CD14-positive monocyte (primary cell): ENCODE results near the gene SLFN11. TPM values are rescaled to one million over a fixed set of nuclear protein-coding genes. Genes with fewer than 3 reads are reported as not detected.

ENCODE experiments used
- DNase-seq, 3 donors: peaks; one replicate each; pipeline ENCODE4 v3.0.0-alpha.2; 2011 to 2022
- H2AFZ ChIP-seq: 2 replicates; pipeline ENCODE4 v1.6.0; 2012; ENCODE audit warnings: mild to moderate bottlenecking, low read depth, low read length, inconsistent platforms; ENCODE audit not compliant: insufficient read depth, poor library complexity, severe bottlenecking
- H3K27ac ChIP-seq, 2 donors: 1 replicate in 1 of 2; 2 replicates in 1 of 2; pipeline ENCODE4 v1.5.1; 2012 to 2013; ENCODE audit warnings: low read length in 2 of 2, control low read depth in 1 of 2, inconsistent platforms in 1 of 2, low read depth in 1 of 2, mild to moderate bottlenecking in 1 of 2
- H3K27me3 ChIP-seq, 2 donors: one replicate each; pipeline versions ENCODE4 v1.6.0 to v1.6.1; 2011 to 2013; ENCODE audit warnings: low read length in 2 of 2; ENCODE audit not compliant: control insufficient read depth in 2 of 2, insufficient read depth in 2 of 2
- H3K36me3 ChIP-seq, 2 donors: replicated peaks in 1 of 2; 1 replicate in 1 of 2; 2 replicates in 1 of 2; pipeline versions ENCODE4 v1.5.1 to v1.6.1; 2012 to 2013; ENCODE audit warnings: low read length in 2 of 2, control low read depth in 1 of 2, inconsistent platforms in 1 of 2, mild to moderate bottlenecking in 1 of 2; ENCODE audit not compliant: insufficient read depth in 2 of 2, control insufficient read depth in 1 of 2
- H3K4me1 ChIP-seq, 2 donors: 1 replicate in 1 of 2; 2 replicates in 1 of 2; pipeline versions ENCODE4 v1.5.1 to v1.6.1; 2012 to 2013; ENCODE audit warnings: low read length in 2 of 2, control low read depth in 1 of 2, inconsistent platforms in 1 of 2, mild to moderate bottlenecking in 1 of 2, moderate library complexity in 1 of 2; ENCODE audit not compliant: insufficient read depth in 2 of 2, control insufficient read depth in 1 of 2
- H3K4me2 ChIP-seq: replicated peaks from 2 replicates; pipeline ENCODE3; 2012; ENCODE audit warnings: low read length, moderate library complexity, mild to moderate bottlenecking; ENCODE audit not compliant: poor library complexity, severe bottlenecking; ENCODE audit errors: extremely low read depth
- H3K4me3 ChIP-seq, 3 experiments: fragments of 200-600 bp in 1 of 3; sonication (generic) in 1 of 3; replicated peaks in 1 of 3; 1 replicate in 2 of 3; 2 replicates in 1 of 3; pipeline ENCODE4 v1.5.1; 2011 to 2013; ENCODE audit warnings: low read length in 3 of 3, mild to moderate bottlenecking in 3 of 3, control low read depth in 2 of 3, low read depth in 2 of 3, inconsistent platforms in 1 of 3, moderate library complexity in 1 of 3
- H3K79me2 ChIP-seq: 2 replicates; pipeline ENCODE4 v1.6.0; 2012; ENCODE audit warnings: mild to moderate bottlenecking, control low read depth, inconsistent platforms, low read length, moderate library complexity; ENCODE audit not compliant: insufficient read depth
- H3K9ac ChIP-seq: 2 replicates; pipeline ENCODE4 v1.6.0; 2017; ENCODE audit warnings: low read length, mild to moderate bottlenecking; ENCODE audit not compliant: insufficient read depth, poor library complexity, severe bottlenecking
- H3K9me3 ChIP-seq, 2 donors: replicated peaks in 1 of 2; 1 replicate in 1 of 2; 2 replicates in 1 of 2; pipeline versions ENCODE4 v1.5.1 to v1.6.1; 2012 to 2013; ENCODE audit warnings: low read length in 2 of 2, control low read depth in 1 of 2; ENCODE audit not compliant: control insufficient read depth in 1 of 2, insufficient read depth in 1 of 2
- H4K20me1 ChIP-seq: 2 replicates; pipeline ENCODE4 v1.6.0; 2012; ENCODE audit warnings: mild to moderate bottlenecking, low read length, control low read depth, moderate library complexity; ENCODE audit not compliant: insufficient read depth
- H3K27ac Mint-ChIP-seq, 7 donors: one replicate each; pipeline ENCODE4 v1.8.0; 2020; ENCODE audit warnings: mild to moderate bottlenecking in 7 of 7, mixed read lengths in 7 of 7, moderate library complexity in 6 of 7, inconsistent platforms in 2 of 7
- H3K27me3 Mint-ChIP-seq, 3 donors: one replicate each; pipeline ENCODE4 v1.8.0; 2021 to 2022; ENCODE audit warnings: low read depth in 3 of 3, mild to moderate bottlenecking in 3 of 3, mixed read lengths in 3 of 3, moderate library complexity in 3 of 3, inconsistent platforms in 1 of 3
- H3K36me3 Mint-ChIP-seq, 2 donors: one replicate each; pipeline ENCODE4 v1.8.0; 2020; ENCODE audit warnings: mixed read lengths in 2 of 2, inconsistent platforms in 1 of 2, mild to moderate bottlenecking in 1 of 2
- H3K4me1 Mint-ChIP-seq: one replicate; pipeline ENCODE4 v1.8.0; 2020; ENCODE audit warnings: mild to moderate bottlenecking, mixed read lengths
- H3K4me3 Mint-ChIP-seq, 2 donors: one replicate each; pipeline ENCODE4 v1.8.0; 2020; ENCODE audit warnings: mild to moderate bottlenecking in 2 of 2, mixed read lengths in 2 of 2, moderate library complexity in 1 of 2
- H3K9me3 Mint-ChIP-seq, 7 donors: one replicate each; pipeline ENCODE4 v1.8.0; 2020 to 2022; ENCODE audit warnings: mixed read lengths in 7 of 7, mild to moderate bottlenecking in 6 of 7, moderate library complexity in 6 of 7, inconsistent platforms in 2 of 7
- WGBS: methylation state at CpG from one replicate; pipeline ENCODE4 v1.1.5; 2013; ENCODE audit warnings: missing lambda C conversion rate; ENCODE audit not compliant: insufficient coverage; 5-methylcytosine and 5-hydroxymethylcytosine counted together
- intact Hi-C, 2 donors: fragments of 100-400 bp; cut with micrococcal nuclease; formaldehyde crosslinking; loops; one replicate each; pipeline versions ENCODE4 v1.15.0 to v1.15.1; 2023
- polyA plus RNA-seq, 3 donors: library from polyadenylated mRNA; depleted of rRNA in 1 of 3; unstranded in 2 of 3; stranded (reverse) in 1 of 3; fragments of 300-500 nt in 2 of 3; fragments of >200 nt in 1 of 3; fragmentation: Illumina TruSeq in 2 of 3; gene quantifications; 1 replicate in 2 of 3; 2 replicates in 1 of 3; pipeline ENCODE4 v1.2.3, GENCODE V29; 2012 to 2021
- TF ChIP-seq, protein P1 (sequence below): fragments of 200-600 bp; IDR thresholded peaks from one replicate; pipeline ENCODE4 v1.8.0; 2022; ENCODE audit warnings: antibody characterized with exemption, mild to moderate bottlenecking

Gene SLFN11
- polyA plus RNA-seq, 3 donors = 34.3 to 46.8 (median 45.6) TPM

DNA sequence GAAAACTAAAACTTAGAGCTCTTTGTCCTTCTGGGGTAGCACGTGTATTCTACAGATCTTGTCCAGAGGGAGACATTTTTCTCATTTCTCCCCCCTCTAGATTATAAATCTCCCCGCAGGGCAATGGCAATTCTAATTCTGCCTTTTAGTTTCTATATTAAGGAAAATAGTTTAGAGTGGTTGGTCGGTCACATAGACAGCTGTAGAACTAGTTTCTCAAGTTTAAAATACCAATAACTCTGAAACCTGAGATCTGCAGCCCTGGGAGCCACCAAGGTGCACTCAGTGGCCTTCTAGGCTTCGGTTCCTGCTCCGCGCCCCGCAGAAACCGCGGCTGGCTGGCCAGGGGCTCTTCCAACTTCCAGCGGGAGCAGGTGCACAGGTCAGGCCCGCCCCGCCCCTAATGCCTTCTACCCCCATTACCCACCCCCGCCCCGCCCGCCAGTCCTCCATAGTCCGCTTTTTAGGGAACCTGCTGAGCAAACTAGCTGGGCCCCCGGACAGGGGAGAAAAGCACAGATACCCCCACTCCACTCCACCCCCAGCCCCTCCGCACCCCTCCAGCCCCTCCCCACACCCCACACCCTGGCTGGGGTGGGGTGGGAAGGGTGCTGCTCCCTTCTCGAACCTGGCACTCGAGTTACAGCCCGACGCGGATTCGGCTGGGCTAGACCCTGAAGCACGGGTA is 431 bp downstream of the SLFN11 start:
- Mint-ChIP-seq H3K36me3 (peaks cover 14 to 16% of the 10 kb centered on the region in 2 donors), H3K4me3 (peak overlapping the region; percentile 98), H3K9me3 (peaks cover 0 to 6% (median 2%) of the 10 kb centered on the region in 7 donors), H3K27me3 (peaks cover 0 to under 1% (median 0%) of the 10 kb centered on the region in 3 donors), H3K27ac (peak overlapping the region; percentile 98 to 100 (median 99)), H3K4me1 (peaks cover 67% of the 10 kb centered on the region)
- 0% methylated on average over 14 of the region's 25 CpGs for WGBS
- TF ChIP-seq, protein P1, sequence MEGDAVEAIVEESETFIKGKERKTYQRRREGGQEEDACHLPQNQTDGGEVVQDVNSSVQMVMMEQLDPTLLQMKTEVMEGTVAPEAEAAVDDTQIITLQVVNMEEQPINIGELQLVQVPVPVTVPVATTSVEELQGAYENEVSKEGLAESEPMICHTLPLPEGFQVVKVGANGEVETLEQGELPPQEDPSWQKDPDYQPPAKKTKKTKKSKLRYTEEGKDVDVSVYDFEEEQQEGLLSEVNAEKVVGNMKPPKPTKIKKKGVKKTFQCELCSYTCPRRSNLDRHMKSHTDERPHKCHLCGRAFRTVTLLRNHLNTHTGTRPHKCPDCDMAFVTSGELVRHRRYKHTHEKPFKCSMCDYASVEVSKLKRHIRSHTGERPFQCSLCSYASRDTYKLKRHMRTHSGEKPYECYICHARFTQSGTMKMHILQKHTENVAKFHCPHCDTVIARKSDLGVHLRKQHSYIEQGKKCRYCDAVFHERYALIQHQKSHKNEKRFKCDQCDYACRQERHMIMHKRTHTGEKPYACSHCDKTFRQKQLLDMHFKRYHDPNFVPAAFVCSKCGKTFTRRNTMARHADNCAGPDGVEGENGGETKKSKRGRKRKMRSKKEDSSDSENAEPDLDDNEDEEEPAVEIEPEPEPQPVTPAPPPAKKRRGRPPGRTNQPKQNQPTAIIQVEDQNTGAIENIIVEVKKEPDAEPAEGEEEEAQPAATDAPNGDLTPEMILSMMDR = no peak
- H2AFZ ChIP-seq = peak overlapping the region; percentile 92
- peak overlapping the region; percentile 95 to 99 for H3K27ac ChIP-seq
- H3K4me1 ChIP-seq = peaks cover 61 to 91% of the 10 kb centered on the region in 2 donors
- intact Hi-C loops = loop anchor here (2.0 to 10.0 kb wide), 3 partner anchors 26 to 162 kb away; partner anchors contain the start of genes SLFN12 (in 1 of the 2) and SLFN12L (in 1 of the 2)
- H3K9ac ChIP-seq = peak overlapping the region; percentile 90
- DNase-seq = peak in 1 of 3 donors; percentile 19
- peaks cover 59% of the 10 kb centered on the region for H3K79me2 ChIP-seq
- peak overlapping the region; percentile 100 for H3K4me2 ChIP-seq
- H3K36me3 ChIP-seq = peaks cover 0 to 8% of the 10 kb centered on the region in 2 donors
- H3K27me3 ChIP-seq = no peaks in the 10 kb centered on the region
- H3K4me3 ChIP-seq = peak overlapping the region; percentile 77 to 94 (median 92)
- H4K20me1 ChIP-seq = peaks cover 4% of the 10 kb centered on the region
- H3K9me3 ChIP-seq = no peaks in the 10 kb centered on the region

DNA sequence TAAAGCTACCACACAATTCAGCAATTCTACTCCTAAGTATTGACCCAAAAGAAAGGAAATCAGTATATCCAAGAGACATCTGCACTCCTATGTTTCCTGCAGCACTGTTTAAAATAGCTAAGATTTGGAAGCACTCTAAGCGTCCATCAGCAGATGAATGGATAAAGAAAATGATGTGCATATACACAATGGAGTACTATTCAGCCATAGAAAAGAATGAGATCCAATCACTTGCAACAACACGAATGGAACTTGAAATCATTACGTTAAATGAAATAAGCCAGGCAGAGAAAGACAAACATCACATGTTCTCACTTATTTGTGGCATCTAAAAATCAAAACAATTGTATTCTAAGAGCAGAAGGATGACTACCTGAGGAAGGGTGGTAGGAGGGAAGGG is 1.5 kb downstream of the SLFN11 start:
- Histone ChIP-seq H3K4me2 (peak overlapping the region; percentile 100), H2AFZ (no peak overlapping the region), H3K9ac (no peak overlapping the region), H3K27me3 (no peaks in the 10 kb centered on the region), H4K20me1 (peaks cover 4% of the 10 kb centered on the region), H3K9me3 (no peaks in the 10 kb centered on the region), H3K36me3 (peaks cover 0 to 10% of the 10 kb centered on the region in 2 donors), H3K79me2 (peaks cover 69% of the 10 kb centered on the region), H3K4me3 (peak overlapping the region in 2 of 3 experiments; percentile 92 to 94), H3K27ac (peak overlapping the region in 1 of 2 donors; percentile 37), H3K4me1 (peaks cover 61 to 91% of the 10 kb centered on the region in 2 donors)
- DNase-seq = no peak
- Mint-ChIP-seq H3K36me3 (peaks cover 16 to 17% of the 10 kb centered on the region in 2 donors), H3K4me1 (peaks cover 67% of the 10 kb centered on the region), H3K27ac (peak overlapping the region in 5 of 7 donors; percentile 1 to 24 (median 12)), H3K27me3 (no peaks in the 10 kb centered on the region), H3K9me3 (peaks cover 0 to 6% (median 2%) of the 10 kb centered on the region in 7 donors), H3K4me3 (peak overlapping the region; percentile 32 to 98)
- TF ChIP-seq, protein P1 = no peak
- intact Hi-C loops = loop anchor here (2.0 to 10.0 kb wide), 3 partner anchors 25 to 163 kb away; partner anchors contain the start of genes SLFN12 (in 1 of the 2) and SLFN12L (in 1 of the 2)
- WGBS = no CpG with 5 or more reads among the region's 3 CpGs
